K562 (cell line): ENCODE measurements around the gene ACAD8. TPM values are rescaled to one million over a fixed set of nuclear protein-coding genes. Genes with fewer than 3 reads are reported as not detected.

Experiments
- ATAC-seq: fragments of 200-7000 bp; cut with Tn5 transposase; 3 replicates; pipeline ENCODE4 v1.9.1; 2020; ENCODE audit warnings: moderate library complexity
- BruUV-seq: library from RNA; stranded (reverse); fragments of 400-500 nt; replicated peaks from 2 replicates; lab custom pipeline; 2021; lab: Mats Ljungman, UMichigan
- CTCF ChIA-PET: fragments of 300-600 bp; formaldehyde crosslinking; extraction: SDS; loops from one replicate; lab custom pipeline; 2021; ENCODE audit warnings: low intra/inter-chr PET ratio; lab: Yijun Ruan, JAX
- POLR2A ChIA-PET: fragments of 300-600, 350-650 bp; sonication (Branson Sonifier 250); formaldehyde crosslinking; extraction: SDS; loops from one replicate; lab custom pipeline; 2021; ENCODE audit warnings: antibody characterized with exemption, inconsistent platforms; lab: Yijun Ruan, JAX
- DNase-seq, 4 experiments: peaks; one replicate each; pipeline versions ENCODE4 v3.0.0 to v3.0.0-alpha.2; 2011 to 2018; ENCODE audit warnings: low spot score in 3 of 4, mixed read lengths in 3 of 4; ENCODE audit errors: extremely low read depth in 1 of 4
- FAIRE-seq: peaks from 2 replicates; lab custom pipeline; 2011; peaks lifted over from hg19 to GRCh38; lab: Jason Lieb, UNC
- H2AFZ ChIP-seq: 2 replicates; pipeline ENCODE4 v1.6.0; 2011; ENCODE audit warnings: low read depth, low read length, control low read depth, inconsistent platforms
- H3K27ac ChIP-seq: fragments of 200-600 bp; 3 replicates; pipeline ENCODE4 v1.8.0; 2011; ENCODE audit warnings: low read depth, mild to moderate bottlenecking, control low read depth, inconsistent platforms, low read length, moderate library complexity, mixed read lengths; ENCODE audit errors: extremely low read depth
- H3K27me3 ChIP-seq, 2 experiments: fragments of 300-600 bp in 1 of 2; 2 replicates in 1 of 2; 3 replicates in 1 of 2; pipeline versions ENCODE4 v1.6.0 to v1.8.0; 2011; ENCODE audit warnings: inconsistent platforms in 2 of 2, low read length in 2 of 2, mild to moderate bottlenecking in 1 of 2, mixed read lengths in 1 of 2, moderate library complexity in 1 of 2; ENCODE audit not compliant: control insufficient read depth in 2 of 2, insufficient read depth in 2 of 2
- H3K36me3 ChIP-seq: fragments of 300-600 bp; 3 replicates; pipeline ENCODE4 v1.8.0; 2011; ENCODE audit warnings: mild to moderate bottlenecking, low read length, inconsistent platforms; ENCODE audit not compliant: control insufficient read depth, insufficient read depth
- H3K4me1 ChIP-seq, 2 experiments: fragments of 200-600 bp in 1 of 2; replicated peaks in 1 of 2; 2 replicates in 1 of 2; 3 replicates in 1 of 2; pipeline versions ENCODE4 v1.5.1 to v1.8.0; 2011; ENCODE audit warnings: inconsistent platforms in 2 of 2, low read length in 2 of 2, mild to moderate bottlenecking in 1 of 2, mixed read lengths in 1 of 2, moderate library complexity in 1 of 2; ENCODE audit not compliant: control insufficient read depth in 2 of 2, insufficient read depth in 2 of 2
- H3K4me2 ChIP-seq: 2 replicates; pipeline ENCODE4 v1.6.1; 2011; ENCODE audit warnings: low read length, control low read depth, inconsistent platforms, mixed read lengths; ENCODE audit not compliant: insufficient read depth
- H3K4me3 ChIP-seq: fragments of 200-600 bp; sonication (generic), shearing (Covaris generic); 2 replicates; pipeline ENCODE4 v1.5.1; 2016; ENCODE audit warnings: control low read depth, inconsistent platforms
- H3K79me2 ChIP-seq: fragments of 200-600 bp; 3 replicates; pipeline ENCODE4 v1.8.0; 2011; ENCODE audit warnings: low read length, inconsistent platforms; ENCODE audit not compliant: control insufficient read depth, insufficient read depth
- H3K9ac ChIP-seq, 2 experiments: 2 replicates each; pipeline versions ENCODE4 v1.6.0 to v1.6.1; 2011; ENCODE audit warnings: low read depth in 2 of 2, low read length in 2 of 2, control low read depth in 1 of 2, inconsistent platforms in 1 of 2, mild to moderate bottlenecking in 1 of 2, mixed read lengths in 1 of 2; ENCODE audit not compliant: insufficient read depth in 1 of 2
- H3K9me1 ChIP-seq: one replicate; pipeline ENCODE4 v1.6.0; 2011; ENCODE audit warnings: inconsistent platforms, mild to moderate bottlenecking, low read length, moderate library complexity; ENCODE audit not compliant: control insufficient read depth, insufficient read depth
- H3K9me3 ChIP-seq: replicated peaks from 2 replicates; pipeline ENCODE4 v1.5.1; 2011; ENCODE audit warnings: low read depth, low read length, inconsistent platforms; ENCODE audit not compliant: control insufficient read depth, insufficient read depth
- H4K20me1 ChIP-seq: replicated peaks from 2 replicates; pipeline ENCODE4 v1.6.1; 2011; ENCODE audit warnings: low read length, inconsistent platforms, mixed read lengths; ENCODE audit not compliant: control insufficient read depth, insufficient read depth
- ARHGAP35 ChIP-seq: fragments of 450-650 bp; IDR thresholded peaks from 2 replicates; pipeline ENCODE4 v1.6.1; 2018; ENCODE audit not compliant: partially characterized antibody
- CBFA2T2 ChIP-seq: fragments of 450-650 bp; conservative IDR thresholded peaks from 2 replicates; pipeline ENCODE4 v1.6.1; 2017; ENCODE audit warnings: mild to moderate bottlenecking
- FOXJ3 ChIP-seq: sonication (generic); formaldehyde crosslinking; IDR thresholded peaks from 2 replicates; pipeline ENCODE4 v1.4.0; 2020; ENCODE audit warnings: mild to moderate bottlenecking, missing genetic modification reagents
- PHTF2 ChIP-seq: fragments of 250-450 bp; sonication (Bioruptor Pico); IDR thresholded peaks from 2 replicates; pipeline ENCODE4 v1.5.0; 2021; ENCODE audit warnings: mild to moderate bottlenecking
- RBM15 ChIP-seq: fragments of 200-400 bp; formaldehyde crosslinking; IDR thresholded peaks from 2 replicates; pipeline ENCODE4 v1.6.1; 2018; ENCODE audit warnings: mild to moderate bottlenecking, low read length, moderate library complexity; ENCODE audit not compliant: insufficient read depth
- SRSF3 ChIP-seq: fragments of 200-400 bp; formaldehyde crosslinking; IDR thresholded peaks from 2 replicates; pipeline ENCODE4 v1.6.1; 2016; ENCODE audit warnings: mild to moderate bottlenecking, low read length, moderate library complexity; ENCODE audit not compliant: insufficient read depth
- TCF3 ChIP-seq: sonication (generic); formaldehyde crosslinking; IDR thresholded peaks from 2 replicates; pipeline ENCODE4 v1.4.0; 2020; ENCODE audit warnings: mild to moderate bottlenecking, missing genetic modification reagents
- ZNF444 ChIP-seq: fragments of 250-450 bp; sonication (Bioruptor Pico); IDR thresholded peaks from 2 replicates; pipeline ENCODE4 v1.4.0; 2020; ENCODE audit warnings: mild to moderate bottlenecking, moderate library complexity
- WGBS: fragments of 100-300 bp; shearing (Covaris generic); methylation state at CpG from one replicate; pipeline ENCODE4 v1.1.6; 2016; ENCODE audit warnings: low coverage, mixed read lengths; ENCODE audit not compliant: insufficient coverage; ENCODE audit errors: missing lambda C conversion rate; 5-methylcytosine and 5-hydroxymethylcytosine counted together
- in situ Hi-C: fragments of 300-500 bp; cut with MboI; formaldehyde crosslinking; loops from 4 replicates; pipeline ENCODE4 v1.15.0; 2018; ENCODE audit warnings: inconsistent platforms, mixed read lengths
- intact Hi-C: fragments of 100-400 bp; cut with micrococcal nuclease; formaldehyde crosslinking; loops from 2 replicates; pipeline ENCODE4 v1.14.2; 2022
- polyA plus RNA-seq, 8 experiments: library from polyadenylated mRNA; depleted of rRNA in 4 of 8; stranded (reverse) in 5 of 8; unstranded in 3 of 8; fragments of >200 nt; fragmentation: Nextera tagmentation in 2 of 8; fragmentation: Illumina TruSeq in 1 of 8; extraction: Ambion mirVana in 2 of 8; extraction: Trizol in 1 of 8; gene quantifications; 2 replicates each; pipeline versions ENCODE4 v1.2.1 to v1.2.3, GENCODE V29; 2011 to 2014; ENCODE audit warnings: inconsistent platforms in 1 of 8, missing spikeins in 1 of 8
- total RNA-seq, 7 experiments: library from RNA; depleted of rRNA in 6 of 7; stranded (reverse); fragments of >200 nt in 6 of 7; fragmentation: Illumina TruSeq in 2 of 7; extraction: Trizol in 2 of 7; gene quantifications; 2 replicates each; pipeline versions ENCODE4 v1.2.1 to v1.2.3, GENCODE V29; 2011 to 2021; ENCODE audit warnings: low replicate concordance in 1 of 7
- TF ChIP-seq, protein P1 (sequence below): fragments of 150-350 bp; conservative IDR thresholded peaks from 2 replicates; pipeline ENCODE4 v1.6.1; 2014; ENCODE audit warnings: low read length

ACAD8 gene
- total and polyA plus RNA-seq, 9 of the 15 experiments (the other 6 are each of a cell fraction or from before 2014, with no cell fraction given): 6.5 to 34.1 (median 20.1) TPM

- Histone ChIP-seq H3K79me2 (no peaks in the 10 kb centered on the region), H3K36me3 (no peaks in the 10 kb centered on the region), H3K4me3 (no peak overlapping the region), H3K9me1 (no peaks in the 10 kb centered on the region), H2AFZ (no peak overlapping the region), H3K9me3 (no peaks in the 10 kb centered on the region), H3K4me1 (peaks cover 5 to 15% of the 10 kb centered on the region in 2 experiments; a peak in 3 of 5 replicates), H3K9ac (no peak overlapping the region), H3K4me2 (no peak overlapping the region), H3K27ac (no peak overlapping the region)
- intact Hi-C loops: no loop called here
- in situ Hi-C loops: no loop called here
- ATAC-seq: no peak
- ChIA-PET POLR2A (interaction anchor here (0.6 kb wide), 1 partner anchor 239 kb away, joined by 3 read pairs; no protein-coding TSS in a partner anchor), CTCF (no interaction called here)
- no peak for DNase-seq
- no peak for FAIRE-seq
- WGBS: 52% methylated on average over 12 of the region's 12 CpGs
- TF ChIP-seq FOXJ3 (no peak), TCF3 (CRISPR knock-in tag) (no peak), CBFA2T2 (no peak), ARHGAP35 (no peak), ZNF444 (CRISPR knock-in tag) (no peak), SRSF3 (no peak), RBM15 (no peak), PHTF2 (CRISPR knock-in tag) (no peak)
- TF ChIP-seq, protein P1, sequence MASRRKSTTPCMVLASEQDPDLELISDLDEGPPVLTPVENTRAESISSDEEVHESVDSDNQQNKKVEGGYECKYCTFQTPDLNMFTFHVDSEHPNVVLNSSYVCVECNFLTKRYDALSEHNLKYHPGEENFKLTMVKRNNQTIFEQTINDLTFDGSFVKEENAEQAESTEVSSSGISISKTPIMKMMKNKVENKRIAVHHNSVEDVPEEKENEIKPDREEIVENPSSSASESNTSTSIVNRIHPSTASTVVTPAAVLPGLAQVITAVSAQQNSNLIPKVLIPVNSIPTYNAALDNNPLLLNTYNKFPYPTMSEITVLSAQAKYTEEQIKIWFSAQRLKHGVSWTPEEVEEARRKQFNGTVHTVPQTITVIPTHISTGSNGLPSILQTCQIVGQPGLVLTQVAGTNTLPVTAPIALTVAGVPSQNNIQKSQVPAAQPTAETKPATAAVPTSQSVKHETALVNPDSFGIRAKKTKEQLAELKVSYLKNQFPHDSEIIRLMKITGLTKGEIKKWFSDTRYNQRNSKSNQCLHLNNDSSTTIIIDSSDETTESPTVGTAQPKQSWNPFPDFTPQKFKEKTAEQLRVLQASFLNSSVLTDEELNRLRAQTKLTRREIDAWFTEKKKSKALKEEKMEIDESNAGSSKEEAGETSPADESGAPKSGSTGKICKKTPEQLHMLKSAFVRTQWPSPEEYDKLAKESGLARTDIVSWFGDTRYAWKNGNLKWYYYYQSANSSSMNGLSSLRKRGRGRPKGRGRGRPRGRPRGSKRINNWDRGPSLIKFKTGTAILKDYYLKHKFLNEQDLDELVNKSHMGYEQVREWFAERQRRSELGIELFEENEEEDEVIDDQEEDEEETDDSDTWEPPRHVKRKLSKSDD: no peak
- TF ChIP-seq, all 486 proteins: peak for 0
- BruUV-seq: no TSS peak
- H4K20me1 ChIP-seq: 0 out of 2 replicates have a peak, but pooled peaks cover 1% of the 10 kb centered on the region
- peaks cover 7 to 35% of the 10 kb centered on the region in 2 experiments; a peak in 4 of 5 replicates for H3K27me3 ChIP-seq
Measured at GRCh38 chr11:134287561-134287960, 34.2 kb downstream of the ACAD8 start.
